ENCODE results near the gene U2AF2. TPM values are rescaled to one million over a fixed set of nuclear protein-coding genes. Genes with fewer than 3 reads are reported as not detected.
A peak's percentile ranks its signal among the peaks of the same experiment; 100 is the strongest.

The U2AF2 gene
- total and polyA plus RNA-seq, 12 donors: 58.9 to 243 (median 117) TPM

GRCh38 chr19:55676383-55676782, 21.5 kb downstream of the U2AF2 start:
- Histone ChIP-seq H3K27me3 (no peaks in the 10 kb centered on the region), H3K27ac (peak overlapping the region in 3 of 5 donors; percentile 83 to 97 (median 87)), H3K4me3 (peak overlapping the region in 2 of 4 donors; percentile 36 to 99), H3K4me1 (replicated peaks in 1 of 2) (peaks cover 55 to 69% of the 10 kb centered on the region in 2 donors), H3K9me3 (replicated peaks in 1 of 3) (no peaks in the 10 kb centered on the region), H3K36me3 (replicated peaks in 1 of 2) (peaks cover 0 to 37% of the 10 kb centered on the region in 2 donors)
- no peak for DNase-seq
- TF ChIP-seq POLR2A (IDR thresholded peaks at IDR 0.05): no peak
- TF ChIP-seq, protein P1, sequence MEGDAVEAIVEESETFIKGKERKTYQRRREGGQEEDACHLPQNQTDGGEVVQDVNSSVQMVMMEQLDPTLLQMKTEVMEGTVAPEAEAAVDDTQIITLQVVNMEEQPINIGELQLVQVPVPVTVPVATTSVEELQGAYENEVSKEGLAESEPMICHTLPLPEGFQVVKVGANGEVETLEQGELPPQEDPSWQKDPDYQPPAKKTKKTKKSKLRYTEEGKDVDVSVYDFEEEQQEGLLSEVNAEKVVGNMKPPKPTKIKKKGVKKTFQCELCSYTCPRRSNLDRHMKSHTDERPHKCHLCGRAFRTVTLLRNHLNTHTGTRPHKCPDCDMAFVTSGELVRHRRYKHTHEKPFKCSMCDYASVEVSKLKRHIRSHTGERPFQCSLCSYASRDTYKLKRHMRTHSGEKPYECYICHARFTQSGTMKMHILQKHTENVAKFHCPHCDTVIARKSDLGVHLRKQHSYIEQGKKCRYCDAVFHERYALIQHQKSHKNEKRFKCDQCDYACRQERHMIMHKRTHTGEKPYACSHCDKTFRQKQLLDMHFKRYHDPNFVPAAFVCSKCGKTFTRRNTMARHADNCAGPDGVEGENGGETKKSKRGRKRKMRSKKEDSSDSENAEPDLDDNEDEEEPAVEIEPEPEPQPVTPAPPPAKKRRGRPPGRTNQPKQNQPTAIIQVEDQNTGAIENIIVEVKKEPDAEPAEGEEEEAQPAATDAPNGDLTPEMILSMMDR (IDR thresholded peaks at IDR 0.05): no peak
- intact Hi-C loops (cut with DNase I): no loop called here
- WGBS, 4 donors: 48 to 56% (median 51%) methylated on average over 5 of the region's 5 CpGs

GRCh38 chr19:55676889-55677505, 22.2 kb downstream of the U2AF2 start:
- intact Hi-C loops (cut with DNase I): no loop called here
- Histone ChIP-seq H3K27me3 (no peaks in the 10 kb centered on the region), H3K36me3 (replicated peaks in 1 of 2) (peaks cover 0 to 40% of the 10 kb centered on the region in 2 donors), H3K4me3 (peak overlapping the region in 1 of 4 donors; percentile 7), H3K9me3 (replicated peaks in 1 of 3) (no peaks in the 10 kb centered on the region), H3K4me1 (replicated peaks in 1 of 2) (peaks cover 60 to 69% of the 10 kb centered on the region in 2 donors), H3K27ac (peak overlapping the region; percentile 0 to 88 (median 83))
- TF ChIP-seq, protein P1 (IDR thresholded peaks at IDR 0.05): no peak
- WGBS, 4 donors: 45 to 60% (median 54%) methylated on average over 6 to 7 of the region's 7 CpGs
- DNase-seq: no peak

DNA sequence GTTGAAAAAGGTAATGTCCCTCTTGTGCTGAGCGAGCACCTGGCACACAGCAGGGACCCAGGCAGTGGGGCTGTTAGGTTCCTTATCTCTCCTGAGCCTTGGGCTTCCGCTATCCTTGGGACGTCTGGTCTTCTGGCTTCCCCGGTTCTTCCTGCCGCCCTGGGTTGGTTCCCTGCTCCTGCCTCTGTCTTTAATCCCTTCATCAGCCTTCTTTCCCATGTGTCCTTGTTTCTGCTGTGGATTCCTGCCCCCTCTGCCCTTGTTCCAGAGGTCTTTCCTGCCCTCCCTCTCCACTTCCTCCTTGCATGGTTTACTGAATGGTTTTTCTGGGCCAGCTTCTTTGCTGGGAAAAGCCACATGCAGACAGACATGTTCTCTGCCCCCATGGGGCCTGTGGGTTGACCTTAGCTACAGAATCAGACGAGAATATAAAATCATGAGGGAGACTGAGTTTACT, 22.8 kb downstream of the U2AF2 start:
- TF ChIP-seq, protein P1 (IDR thresholded peaks at IDR 0.05): no peak
- TF ChIP-seq POLR2A (IDR thresholded peaks at IDR 0.05): no peak
- Histone ChIP-seq H3K4me3 (peak overlapping the region in 1 of 4 donors; percentile 11), H3K27me3 (no peaks in the 10 kb centered on the region), H3K36me3 (replicated peaks in 1 of 2) (peaks cover 0 to 46% of the 10 kb centered on the region in 2 donors), H3K4me1 (replicated peaks in 1 of 2) (peaks cover 64 to 74% of the 10 kb centered on the region in 2 donors), H3K27ac (peak overlapping the region; percentile 0 to 88 (median 83)), H3K9me3 (replicated peaks in 1 of 3) (no peaks in the 10 kb centered on the region)
- intact Hi-C loops (cut with DNase I): no loop called here
- DNase-seq: peak in 6 of 7 donors; percentile 46 to 70 (median 58)
- 17 to 29% (median 26%) methylated on average over 6 of the region's 6 CpGs for WGBS, 4 donors

DNA sequence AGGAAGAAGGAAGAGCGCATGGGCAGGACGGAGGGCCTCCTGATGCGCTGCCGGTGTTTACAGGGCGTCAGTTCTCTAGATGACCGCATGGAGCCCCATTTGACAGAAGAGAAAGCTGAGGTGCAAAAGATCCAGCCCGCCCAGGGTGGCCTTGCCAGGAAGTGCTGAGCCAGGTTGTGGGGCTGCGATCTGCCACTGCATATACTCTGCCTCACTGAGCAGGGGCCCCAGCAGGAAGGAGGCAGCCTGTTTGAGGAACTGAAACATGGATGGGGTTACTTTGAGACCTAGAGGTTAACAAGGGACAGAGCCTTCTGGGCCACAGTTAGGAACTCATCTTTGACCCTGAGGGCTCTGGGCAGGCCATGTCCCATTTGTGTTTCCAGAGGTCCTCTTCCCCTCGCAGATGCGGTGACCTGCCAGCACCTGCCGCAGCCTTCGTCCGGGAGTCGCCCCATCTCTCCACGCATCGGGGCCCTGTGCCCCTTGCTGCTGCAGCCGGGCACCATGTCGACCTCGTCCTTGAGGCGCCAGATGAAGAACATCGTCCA, 23.4 kb downstream of the U2AF2 start:
- 49 to 57% (median 53%) methylated on average over 12 to 21 of the region's 21 CpGs for WGBS, 4 donors
- peak in 6 of 7 donors; percentile 37 to 71 (median 60) for DNase-seq
- Histone ChIP-seq H3K27me3 (no peaks in the 10 kb centered on the region), H3K9me3 (replicated peaks in 1 of 3) (no peaks in the 10 kb centered on the region), H3K4me1 (replicated peaks in 1 of 2) (peaks cover 64 to 74% of the 10 kb centered on the region in 2 donors), H3K36me3 (replicated peaks in 1 of 2) (peaks cover 0 to 52% of the 10 kb centered on the region in 2 donors), H3K4me3 (peak overlapping the region in 1 of 4 donors; percentile 11), H3K27ac (peak overlapping the region; percentile 0 to 88 (median 83))
- TF ChIP-seq, protein P1 (IDR thresholded peaks at IDR 0.05): no peak
- TF ChIP-seq POLR2A (IDR thresholded peaks at IDR 0.05): no peak
- intact Hi-C loops (cut with DNase I): no loop called here
